GM21717 (cell line): ENCODE measurements around the gene TBCCD1.

Source experiments
- ATAC-seq: cut with Tn5 transposase; IDR thresholded peaks from one replicate; pipeline ENCODE4 v1.9.1; 2021; ENCODE audit warnings: mild to moderate bottlenecking, moderate library complexity; ENCODE audit not compliant: unreplicated experiment

Gene TBCCD1

GRCh38 chr3:186567072-186567921, at the start of gene TBCCD1:
TSS of gene TBCCD1 (minus strand) at chr3:186567339. CDS start at chr3:186564329, 3,010 bp downstream.
- ATAC-seq = peak; percentile 39

GRCh38 chr3:186616299-186616617, 49.1 kb upstream of the TBCCD1 start:
- ATAC-seq = no peak

- ATAC-seq = peak; percentile 42
Measured at GRCh38 chr3:186614597-186615483, 47.7 kb upstream of the TBCCD1 start.

GRCh38 chr3:186614266-186614596, 47.1 kb upstream of the TBCCD1 start:
- ATAC-seq = no peak

- no peak for ATAC-seq
Measured at GRCh38 chr3:186613637-186614265, 46.6 kb upstream of the TBCCD1 start.

- no peak for ATAC-seq
Measured at GRCh38 chr3:186612721-186613636, 45.8 kb upstream of the TBCCD1 start, which contains the start of gene AHSG. TSS of gene AHSG (plus strand) at chr3:186613060. CDS start at chr3:186613142, 82 bp downstream.

GRCh38 chr3:186612065-186612464, 44.9 kb upstream of the TBCCD1 start:
- no peak for ATAC-seq

- ATAC-seq = no peak
Measured at GRCh38 chr3:186609247-186609868, 42.2 kb upstream of the TBCCD1 start.

- ATAC-seq = no peak
Measured at GRCh38 chr3:186608624-186609215, 41.6 kb upstream of the TBCCD1 start.

- no peak for ATAC-seq
Measured at GRCh38 chr3:186605561-186606545, 38.7 kb upstream of the TBCCD1 start.

- ATAC-seq = no peak
Measured at GRCh38 chr3:186605078-186605477, 37.9 kb upstream of the TBCCD1 start.

GRCh38 chr3:186603159-186603558, 36.0 kb upstream of the TBCCD1 start:
- ATAC-seq = no peak

GRCh38 chr3:186600896-186601295, 33.8 kb upstream of the TBCCD1 start:
- no peak for ATAC-seq

- no peak for ATAC-seq
Measured at GRCh38 chr3:186599785-186600166, 32.6 kb upstream of the TBCCD1 start.

- ATAC-seq = no peak
Measured at GRCh38 chr3:186599142-186599784, 32.1 kb upstream of the TBCCD1 start.

- no peak for ATAC-seq
Measured at GRCh38 chr3:186598794-186599141, 31.6 kb upstream of the TBCCD1 start.

GRCh38 chr3:186598108-186598784, 31.1 kb upstream of the TBCCD1 start:
- ATAC-seq = no peak
